H9 (cell line): ENCODE results near the gene DUS1L. TPM values are rescaled to one million over a fixed set of nuclear protein-coding genes. Genes with fewer than 3 reads are reported as not detected.

Experiments
- DNase-seq: peaks from one replicate; pipeline ENCODE4 v3.0.0-alpha.2; 2017
- H2AFZ ChIP-seq: one replicate; pipeline ENCODE4 v1.6.1; 2013; ENCODE audit warnings: mild to moderate bottlenecking, low read length, control low read depth, moderate library complexity
- H2AK5ac ChIP-seq: 2 replicates; pipeline ENCODE4 v1.6.1; 2013; ENCODE audit warnings: low read length, control low read depth, mixed read lengths; ENCODE audit not compliant: insufficient read length
- H2BK120ac ChIP-seq: one replicate; pipeline ENCODE4 v1.6.1; 2013; ENCODE audit warnings: low read depth, mild to moderate bottlenecking, low read length, control low read depth, inconsistent platforms; ENCODE audit not compliant: poor library complexity, severe bottlenecking
- H2BK12ac ChIP-seq: 2 replicates; pipeline ENCODE4 v1.6.1; 2013; ENCODE audit warnings: low read length, control low read depth, mixed read lengths, low read depth; ENCODE audit not compliant: insufficient read length
- H2BK15ac ChIP-seq: 2 replicates; pipeline ENCODE4 v1.6.1; 2013; ENCODE audit warnings: low read depth, low read length, control low read depth
- H2BK20ac ChIP-seq: one replicate; pipeline ENCODE4 v1.6.1; 2013; ENCODE audit warnings: low read depth, mild to moderate bottlenecking, low read length, control low read depth, inconsistent platforms; ENCODE audit not compliant: poor library complexity, severe bottlenecking
- H2BK5ac ChIP-seq: 2 replicates; pipeline ENCODE4 v1.6.1; 2013; ENCODE audit warnings: low read length, control low read depth, mixed read lengths; ENCODE audit not compliant: insufficient read length
- H3K14ac ChIP-seq: 2 replicates; pipeline ENCODE4 v1.6.1; 2013; ENCODE audit warnings: low read length, control low read depth; ENCODE audit not compliant: insufficient read depth
- H3K18ac ChIP-seq: 2 replicates; pipeline ENCODE4 v1.6.1; 2013; ENCODE audit warnings: low read depth, mild to moderate bottlenecking, mixed read lengths, low read length, control low read depth; ENCODE audit not compliant: insufficient read length
- H3K23ac ChIP-seq: 2 replicates; pipeline ENCODE4 v1.6.1; 2013; ENCODE audit warnings: low read length, control low read depth, mixed read lengths, low read depth; ENCODE audit not compliant: insufficient read length
- H3K23me2 ChIP-seq: 2 replicates; pipeline ENCODE4 v1.6.1; 2013; ENCODE audit warnings: low read depth, mild to moderate bottlenecking, mixed read lengths, low read length, control low read depth; ENCODE audit not compliant: insufficient read length, poor library complexity, severe bottlenecking
- H3K27ac ChIP-seq: 2 replicates; pipeline ENCODE4 v1.5.1; 2013; ENCODE audit warnings: low read length, control low read depth, mixed read lengths, low read depth; ENCODE audit not compliant: insufficient read length
- H3K27me3 ChIP-seq: 2 replicates; pipeline ENCODE4 v1.6.1; 2013; ENCODE audit warnings: low read length, control low read depth, inconsistent platforms; ENCODE audit not compliant: insufficient read depth
- H3K4ac ChIP-seq: 2 replicates; pipeline ENCODE4 v1.6.1; 2013; ENCODE audit warnings: low read depth, mild to moderate bottlenecking, control low read depth, inconsistent platforms, low read length, moderate library complexity
- H3K4me1 ChIP-seq: 2 replicates; pipeline ENCODE4 v1.6.1; 2013; ENCODE audit warnings: low read length, control low read depth, inconsistent platforms; ENCODE audit not compliant: insufficient read depth
- H3K4me2 ChIP-seq: 2 replicates; pipeline ENCODE4 v1.6.1; 2013; ENCODE audit warnings: low read length, control low read depth, mixed read lengths; ENCODE audit not compliant: insufficient read length, insufficient read depth
- H3K56ac ChIP-seq: 2 replicates; pipeline ENCODE4 v1.6.1; 2013; ENCODE audit warnings: low read depth, mild to moderate bottlenecking, mixed read lengths, low read length, control low read depth; ENCODE audit not compliant: insufficient read length
- H3K79me1 ChIP-seq: 2 replicates; pipeline ENCODE4 v1.6.1; 2013; ENCODE audit warnings: low read depth, mild to moderate bottlenecking, moderate library complexity, low read length, control low read depth, inconsistent platforms; ENCODE audit not compliant: insufficient read depth, poor library complexity, severe bottlenecking
- H3K79me2 ChIP-seq: 2 replicates; pipeline ENCODE4 v1.6.1; 2013; ENCODE audit warnings: low read length, control low read depth, inconsistent platforms; ENCODE audit not compliant: insufficient read depth
- H3K9ac ChIP-seq: 2 replicates; pipeline ENCODE4 v1.6.1; 2013; ENCODE audit warnings: low read length, control low read depth, mixed read lengths; ENCODE audit not compliant: insufficient read length; ENCODE audit errors: extremely low read depth
- H3K9me3 ChIP-seq: one replicate; pipeline ENCODE4 v1.6.1; 2013; ENCODE audit warnings: low read depth, low read length, inconsistent platforms; ENCODE audit not compliant: control insufficient read depth
- H3T11ph ChIP-seq: one replicate; pipeline ENCODE4 v1.6.1; 2013; ENCODE audit warnings: mild to moderate bottlenecking, low read length, control low read depth, inconsistent platforms
- H4K20me1 ChIP-seq: one replicate; pipeline ENCODE4 v1.6.1; 2013; ENCODE audit not compliant: control insufficient read depth, insufficient read length, insufficient read depth
- H4K5ac ChIP-seq: 2 replicates; pipeline ENCODE4 v1.6.1; 2013; ENCODE audit warnings: low read depth, mild to moderate bottlenecking, mixed read lengths, low read length, control low read depth; ENCODE audit not compliant: insufficient read length
- H4K8ac ChIP-seq: replicated peaks from 2 replicates; pipeline ENCODE4 v1.6.1; 2013; ENCODE audit warnings: low read length, control low read depth, mixed read lengths, low read depth; ENCODE audit not compliant: insufficient read length
- H4K91ac ChIP-seq: 2 replicates; pipeline ENCODE4 v1.6.1; 2013; ENCODE audit warnings: low read depth, mild to moderate bottlenecking, moderate library complexity, mixed read lengths, low read length, control low read depth; ENCODE audit not compliant: insufficient read length
- H3K27ac Mint-ChIP-seq, 3 experiments: 2 replicates in 2 of 3; 3 replicates in 1 of 3; pipeline ENCODE4 v1.8.0; 2020 to 2021; ENCODE audit warnings: mixed read lengths in 3 of 3, mild to moderate bottlenecking in 1 of 3, moderate library complexity in 1 of 3
- H3K27me3 Mint-ChIP-seq: 2 replicates; pipeline ENCODE4 v1.8.0; 2021; ENCODE audit warnings: low read depth, mild to moderate bottlenecking, moderate library complexity, mixed read lengths
- H3K36me3 Mint-ChIP-seq, 3 experiments: 2 replicates in 2 of 3; 3 replicates in 1 of 3; pipeline ENCODE4 v1.8.0; 2020 to 2021; ENCODE audit warnings: low read depth in 3 of 3, mixed read lengths in 3 of 3; ENCODE audit not compliant: insufficient read depth in 1 of 3
- H3K4me1 Mint-ChIP-seq, 2 experiments: 2 replicates each; pipeline ENCODE4 v1.8.0; 2020; ENCODE audit warnings: mixed read lengths in 2 of 2
- H3K4me3 Mint-ChIP-seq, 2 experiments: 2 replicates in 1 of 2; 3 replicates in 1 of 2; pipeline ENCODE4 v1.8.0; 2020 to 2021; ENCODE audit warnings: mild to moderate bottlenecking in 2 of 2, mixed read lengths in 2 of 2, moderate library complexity in 1 of 2
- H3K9me3 Mint-ChIP-seq, 2 experiments: 2 replicates in 1 of 2; 3 replicates in 1 of 2; pipeline ENCODE4 v1.8.0; 2020; ENCODE audit warnings: mild to moderate bottlenecking in 2 of 2, mixed read lengths in 2 of 2, moderate library complexity in 1 of 2
- WGBS: extraction: QIAGEN DNeasy Blood & Tissue Kit; methylation state at CpG from one replicate; pipeline ENCODE4 v1.1.7; 2013; ENCODE audit warnings: missing lambda C conversion rate, low lambda C conversion rate, mixed read lengths; ENCODE audit not compliant: insufficient read length; ENCODE audit errors: extremely low coverage; 5-methylcytosine and 5-hydroxymethylcytosine counted together
- total RNA-seq: library from RNA; stranded (reverse); gene quantifications from 2 replicates; pipeline ENCODE4 v1.2.1, GENCODE V29; 2021
- TF ChIP-seq, protein P1 (sequence below): fragments of 200-600 bp; sonication (generic); conservative IDR thresholded peaks from 3 replicates; pipeline ENCODE4 v1.8.0; 2021; ENCODE audit warnings: antibody characterized with exemption, mild to moderate bottlenecking

DUS1L gene
- total RNA-seq, 1 experiment from 2014 or later = 103 TPM

DNA sequence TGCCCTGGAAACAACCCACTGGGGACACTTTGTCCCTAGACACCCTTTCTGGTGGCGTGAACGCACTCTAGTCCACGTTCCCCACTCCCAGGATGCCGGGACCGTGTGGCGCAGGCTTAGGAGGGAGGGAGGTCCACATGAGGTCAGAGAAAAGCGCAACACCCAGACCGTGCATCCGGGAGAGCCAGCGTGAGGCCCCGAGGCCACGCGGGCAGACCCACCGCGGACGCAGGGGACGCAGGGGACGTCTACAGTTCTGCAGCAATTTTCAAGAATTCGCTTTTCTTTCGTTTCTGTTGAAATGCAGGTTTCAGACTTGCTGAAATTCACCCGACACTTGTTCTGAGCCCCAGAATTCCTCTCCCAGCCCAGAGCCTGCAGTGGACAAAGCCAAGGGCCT lies 18.7 kb downstream of the DUS1L start:
- H3K27me3 Mint-ChIP-seq = no peaks in the 10 kb centered on the region; the same call in 1 of the 2 replicates
- H3K4me1 ChIP-seq = no peaks in the 10 kb centered on the region; the same call in 1 of the 2 replicates
- no peaks in the 10 kb centered on the region; a peak in 1 of 5 replicates for H3K9me3 Mint-ChIP-seq
- H3K14ac ChIP-seq = no peak overlapping the region
- no peak overlapping the region for H2BK20ac ChIP-seq
- no peak overlapping the region for H2BK12ac ChIP-seq
- H3K4me1 Mint-ChIP-seq = peaks cover 11 to 20% of the 10 kb centered on the region in 2 experiments; a peak in 3 of 4 replicates
- no peak overlapping the region for H2BK120ac ChIP-seq
- H3K23ac ChIP-seq = no peak overlapping the region
- TF ChIP-seq, protein P1, sequence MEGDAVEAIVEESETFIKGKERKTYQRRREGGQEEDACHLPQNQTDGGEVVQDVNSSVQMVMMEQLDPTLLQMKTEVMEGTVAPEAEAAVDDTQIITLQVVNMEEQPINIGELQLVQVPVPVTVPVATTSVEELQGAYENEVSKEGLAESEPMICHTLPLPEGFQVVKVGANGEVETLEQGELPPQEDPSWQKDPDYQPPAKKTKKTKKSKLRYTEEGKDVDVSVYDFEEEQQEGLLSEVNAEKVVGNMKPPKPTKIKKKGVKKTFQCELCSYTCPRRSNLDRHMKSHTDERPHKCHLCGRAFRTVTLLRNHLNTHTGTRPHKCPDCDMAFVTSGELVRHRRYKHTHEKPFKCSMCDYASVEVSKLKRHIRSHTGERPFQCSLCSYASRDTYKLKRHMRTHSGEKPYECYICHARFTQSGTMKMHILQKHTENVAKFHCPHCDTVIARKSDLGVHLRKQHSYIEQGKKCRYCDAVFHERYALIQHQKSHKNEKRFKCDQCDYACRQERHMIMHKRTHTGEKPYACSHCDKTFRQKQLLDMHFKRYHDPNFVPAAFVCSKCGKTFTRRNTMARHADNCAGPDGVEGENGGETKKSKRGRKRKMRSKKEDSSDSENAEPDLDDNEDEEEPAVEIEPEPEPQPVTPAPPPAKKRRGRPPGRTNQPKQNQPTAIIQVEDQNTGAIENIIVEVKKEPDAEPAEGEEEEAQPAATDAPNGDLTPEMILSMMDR = no peak
- no peak overlapping the region for H3K4me2 ChIP-seq
- H3K27me3 ChIP-seq = no peaks in the 10 kb centered on the region
- no peak overlapping the region for H3K18ac ChIP-seq
- no peaks in the 10 kb centered on the region for H3K9me3 ChIP-seq
- H3K23me2 ChIP-seq = no peaks in the 10 kb centered on the region
- H3T11ph ChIP-seq = no peak overlapping the region
- H4K91ac ChIP-seq = no peak overlapping the region
- H3K27ac Mint-ChIP-seq = peak overlapping the region in 1 of 3 experiments; percentile 83; a peak in 2 of 7 replicates
- no peak overlapping the region for H3K9ac ChIP-seq
- no peak overlapping the region for H4K5ac ChIP-seq
- H2BK15ac ChIP-seq = no peak overlapping the region
- DNase-seq = no peak
- no peak overlapping the region for H2AFZ ChIP-seq
- H3K56ac ChIP-seq = no peak overlapping the region
- no peak overlapping the region for H3K4ac ChIP-seq
- H3K27ac ChIP-seq = no peak overlapping the region
- H3K79me1 ChIP-seq = no peaks in the 10 kb centered on the region
- H4K8ac ChIP-seq = no peak overlapping the region
- no peak overlapping the region for H2BK5ac ChIP-seq
- no peaks in the 10 kb centered on the region for H4K20me1 ChIP-seq
- H3K36me3 Mint-ChIP-seq = peaks cover 6 to 23% (median 21%) of the 10 kb centered on the region in 3 experiments; a peak in 6 of 7 replicates
- no peak overlapping the region; a peak in 1 of 5 replicates for H3K4me3 Mint-ChIP-seq
- WGBS = no CpG with 5 or more reads among the region's 21 CpGs
- H3K79me2 ChIP-seq = no peaks in the 10 kb centered on the region
- H2AK5ac ChIP-seq = no peak overlapping the region
